ENCODE measurements around the gene SH3PXD2A.

The SH3PXD2A gene

GRCh38 chr10:103545366-103545765 is 310.0 kb downstream of the SH3PXD2A start:
- no peak for TF ChIP-seq CTCF (IDR thresholded peaks at IDR 0.05; ENCODE audit: low read depth, low read length)
- no peak overlapping the region for H3K4me3 ChIP-seq (ENCODE audit: low read depth, low read length)

DNA sequence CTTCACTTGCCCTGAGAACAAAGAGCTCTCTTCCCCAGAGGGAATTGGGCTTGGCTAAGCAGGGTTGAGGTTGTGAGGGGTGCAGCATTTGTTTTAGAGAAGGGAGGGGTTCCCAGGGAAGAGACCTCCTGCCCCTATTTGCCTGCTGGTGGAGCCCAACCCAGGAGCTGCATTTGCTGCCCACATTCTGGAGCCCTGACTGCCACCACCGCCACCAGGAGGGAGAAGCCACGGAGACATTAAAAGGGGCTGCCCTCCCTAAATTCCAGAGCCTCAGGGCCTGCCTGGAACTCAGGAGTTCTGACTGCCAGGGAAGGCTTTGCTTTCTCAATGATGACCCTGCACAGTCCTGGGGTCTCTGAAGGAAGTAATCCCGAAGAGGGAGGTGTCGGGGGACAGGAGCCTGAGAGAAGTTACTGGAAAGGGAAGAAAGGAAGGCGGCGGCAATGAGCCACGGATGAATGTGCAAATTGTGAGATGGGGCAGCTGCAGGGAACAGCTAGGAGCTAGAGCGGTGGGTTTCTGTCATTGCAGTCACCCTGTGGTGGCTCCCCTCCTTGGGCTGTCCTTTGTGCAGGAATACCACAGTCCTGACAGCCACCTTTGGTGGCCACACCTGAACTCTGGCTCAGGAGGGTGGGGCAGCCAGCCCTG is 310.6 kb downstream of the SH3PXD2A start:
- TF ChIP-seq CTCF (IDR thresholded peaks at IDR 0.05; ENCODE audit: low read depth, low read length): no peak
- H3K4me3 ChIP-seq (ENCODE audit: low read depth, low read length): no peak overlapping the region
